SU-DHL-6 (cell line): ENCODE results near the gene AP3S1.

Experiments
- H2AFZ ChIP-seq: fragments of 200-600 bp; sonication (generic); 2 replicates; pipeline ENCODE4 v1.6.1; 2014; ENCODE audit warnings: low read depth, mild to moderate bottlenecking, moderate library complexity, mixed read lengths, antibody characterized with exemption, low read length; ENCODE audit not compliant: severe bottlenecking
- H3F3A ChIP-seq: fragments of 200-600 bp; shearing (Covaris generic); 2 replicates; pipeline ENCODE4 v1.6.0; 2016; ENCODE audit warnings: antibody characterized with exemption, mild to moderate bottlenecking; ENCODE audit not compliant: insufficient read depth
- H3K27ac ChIP-seq: fragments of 200-600 bp; sonication (generic); 2 replicates; pipeline ENCODE4 v1.5.1; 2016; ENCODE audit warnings: low read depth, mild to moderate bottlenecking, low read length, moderate library complexity, mixed read lengths
- H3K27me3 ChIP-seq: fragments of 200-600 bp; sonication (generic), shearing (Covaris generic); 2 replicates; pipeline ENCODE4 v1.6.0; 2014; ENCODE audit warnings: mild to moderate bottlenecking, low read length
- H3K36me3 ChIP-seq: fragments of 200-600 bp; sonication (generic); 2 replicates; pipeline ENCODE4 v1.6.1; 2014; ENCODE audit warnings: mild to moderate bottlenecking, low read length, mixed read lengths
- H3K4me2 ChIP-seq: fragments of 300-600, 200-600 bp; shearing (Covaris generic), sonication (generic); 2 replicates; pipeline ENCODE4 v1.6.0; 2014; ENCODE audit warnings: low read length, low read depth, mild to moderate bottlenecking; ENCODE audit not compliant: poor library complexity, severe bottlenecking
- H3K4me3 ChIP-seq: fragments of 200-600 bp; sonication (generic); 2 replicates; pipeline ENCODE4 v1.5.1; 2014; ENCODE audit warnings: antibody characterized with exemption, low read length, mild to moderate bottlenecking, mixed read lengths; ENCODE audit not compliant: insufficient read depth, poor library complexity, severe bottlenecking
- H3K79me2 ChIP-seq: fragments of 200-600 bp; sonication (generic); 2 replicates; pipeline ENCODE4 v1.6.1; 2014; ENCODE audit warnings: mild to moderate bottlenecking, low read length, moderate library complexity; ENCODE audit not compliant: insufficient read depth
- H3K9ac ChIP-seq: fragments of 200-600 bp; sonication (generic); 2 replicates; pipeline ENCODE4 v1.7.0; 2014; ENCODE audit warnings: mild to moderate bottlenecking, low read length
- H3K9me2 ChIP-seq: fragments of 200-600 bp; sonication (generic); replicated peaks from 2 replicates; pipeline ENCODE4 v1.6.1; 2014; ENCODE audit warnings: low read length; ENCODE audit not compliant: insufficient read depth
- H3K9me3 ChIP-seq: fragments of 200-600 bp; sonication (generic); 2 replicates; pipeline ENCODE4 v1.6.1; 2014; ENCODE audit warnings: low read length, mixed read lengths; ENCODE audit not compliant: insufficient read depth
- H4K20me1 ChIP-seq: fragments of 200-600 bp; sonication (generic); 2 replicates; pipeline ENCODE4 v1.6.1; 2014; ENCODE audit warnings: low read depth, mild to moderate bottlenecking, antibody characterized with exemption, low read length, moderate library complexity, mixed read lengths
- EZH2phosphoT487 ChIP-seq: fragments of 200-600 bp; sonication (generic), shearing (Covaris generic); conservative IDR thresholded peaks from 2 replicates; pipeline ENCODE4 v1.6.1; 2018; ENCODE audit warnings: mild to moderate bottlenecking, antibody characterized with exemption, low read length, moderate library complexity, mixed read lengths
- TF ChIP-seq, protein P1 (sequence below): fragments of 200-600 bp; sonication (generic); IDR thresholded peaks from one replicate; pipeline ENCODE4 v1.5.1; 2017; ENCODE audit warnings: antibody characterized with exemption, mild to moderate bottlenecking, low read length, moderate library complexity; ENCODE audit not compliant: insufficient read depth, poor library complexity, severe bottlenecking

The AP3S1 gene

DNA sequence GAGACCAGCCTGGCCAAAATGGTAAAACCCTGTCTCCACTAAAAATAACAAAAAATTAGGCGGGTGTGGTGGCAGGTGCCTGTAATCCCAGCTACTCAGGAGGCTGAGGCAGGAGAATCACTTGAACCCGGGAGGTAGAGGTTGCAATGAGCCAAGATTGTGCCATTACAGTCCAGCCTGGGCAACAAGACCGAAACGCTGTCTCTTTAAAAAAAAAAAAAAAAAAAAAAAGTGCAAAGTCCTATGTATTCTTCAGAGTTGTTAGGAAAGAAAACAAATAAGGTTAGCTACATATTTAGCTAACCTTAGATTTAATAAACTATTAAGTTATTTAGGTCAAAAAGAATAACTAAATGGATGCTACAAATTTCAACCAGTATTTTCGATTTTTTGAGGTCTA lies 11.8 kb upstream of the AP3S1 start:
- Histone ChIP-seq H2AFZ (no peak overlapping the region), H3K79me2 (no peaks in the 10 kb centered on the region), H3K27ac (no peak overlapping the region), H4K20me1 (peaks cover 7% of the 10 kb centered on the region; the same call in 1 of the 2 replicates), H3K4me3 (no peak overlapping the region), H3K9me2 (no peaks in the 10 kb centered on the region), H3K9me3 (no peaks in the 10 kb centered on the region), H3F3A (peaks cover 25% of the 10 kb centered on the region), H3K9ac (no peak overlapping the region), H3K27me3 (no peaks in the 10 kb centered on the region), H3K4me2 (no peak overlapping the region), H3K36me3 (peaks cover 64% of the 10 kb centered on the region)
- TF ChIP-seq, protein P1, sequence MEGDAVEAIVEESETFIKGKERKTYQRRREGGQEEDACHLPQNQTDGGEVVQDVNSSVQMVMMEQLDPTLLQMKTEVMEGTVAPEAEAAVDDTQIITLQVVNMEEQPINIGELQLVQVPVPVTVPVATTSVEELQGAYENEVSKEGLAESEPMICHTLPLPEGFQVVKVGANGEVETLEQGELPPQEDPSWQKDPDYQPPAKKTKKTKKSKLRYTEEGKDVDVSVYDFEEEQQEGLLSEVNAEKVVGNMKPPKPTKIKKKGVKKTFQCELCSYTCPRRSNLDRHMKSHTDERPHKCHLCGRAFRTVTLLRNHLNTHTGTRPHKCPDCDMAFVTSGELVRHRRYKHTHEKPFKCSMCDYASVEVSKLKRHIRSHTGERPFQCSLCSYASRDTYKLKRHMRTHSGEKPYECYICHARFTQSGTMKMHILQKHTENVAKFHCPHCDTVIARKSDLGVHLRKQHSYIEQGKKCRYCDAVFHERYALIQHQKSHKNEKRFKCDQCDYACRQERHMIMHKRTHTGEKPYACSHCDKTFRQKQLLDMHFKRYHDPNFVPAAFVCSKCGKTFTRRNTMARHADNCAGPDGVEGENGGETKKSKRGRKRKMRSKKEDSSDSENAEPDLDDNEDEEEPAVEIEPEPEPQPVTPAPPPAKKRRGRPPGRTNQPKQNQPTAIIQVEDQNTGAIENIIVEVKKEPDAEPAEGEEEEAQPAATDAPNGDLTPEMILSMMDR, result no peak
- no peak for TF ChIP-seq EZH2phosphoT487

DNA sequence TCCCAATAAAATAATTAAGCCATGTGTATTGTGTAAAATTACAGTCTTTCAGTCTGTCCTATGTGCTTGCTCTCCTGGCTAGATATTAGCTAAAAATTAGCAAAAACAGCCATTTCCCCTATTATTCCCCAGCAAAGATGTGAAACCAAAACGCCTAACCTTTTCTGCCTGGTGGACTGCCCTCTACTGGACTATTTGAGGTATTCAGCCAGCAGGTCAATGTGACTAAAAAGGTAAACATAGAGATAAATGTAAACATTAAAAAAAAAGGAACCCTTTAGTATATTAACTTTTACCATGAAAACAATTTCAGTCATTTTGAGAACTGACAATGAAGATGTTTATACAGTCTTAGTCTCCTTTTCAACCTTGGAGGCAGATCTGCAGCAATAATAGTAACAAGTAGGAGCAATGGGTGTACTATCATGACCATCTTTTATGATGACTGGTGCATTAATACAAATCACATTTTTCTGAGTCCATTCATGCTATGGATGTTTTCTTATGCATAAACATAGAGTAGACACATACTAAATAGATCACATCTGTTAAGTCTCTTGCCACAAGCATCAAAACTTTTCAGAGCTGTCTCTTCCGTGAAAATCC lies 10.5 kb upstream of the AP3S1 start:
- Histone ChIP-seq H3K9me3 (no peaks in the 10 kb centered on the region), H3K9me2 (no peaks in the 10 kb centered on the region), H3K9ac (no peak overlapping the region), H3K4me2 (no peak overlapping the region), H4K20me1 (peaks cover 7% of the 10 kb centered on the region; the same call in 1 of the 2 replicates), H3K27me3 (no peaks in the 10 kb centered on the region), H3F3A (peaks cover 25% of the 10 kb centered on the region), H3K4me3 (no peak overlapping the region), H3K36me3 (peaks cover 77% of the 10 kb centered on the region), H2AFZ (no peak overlapping the region), H3K27ac (no peak overlapping the region), H3K79me2 (no peaks in the 10 kb centered on the region)
- no peak for TF ChIP-seq EZH2phosphoT487
- TF ChIP-seq, protein P1, result peak; percentile 80

DNA sequence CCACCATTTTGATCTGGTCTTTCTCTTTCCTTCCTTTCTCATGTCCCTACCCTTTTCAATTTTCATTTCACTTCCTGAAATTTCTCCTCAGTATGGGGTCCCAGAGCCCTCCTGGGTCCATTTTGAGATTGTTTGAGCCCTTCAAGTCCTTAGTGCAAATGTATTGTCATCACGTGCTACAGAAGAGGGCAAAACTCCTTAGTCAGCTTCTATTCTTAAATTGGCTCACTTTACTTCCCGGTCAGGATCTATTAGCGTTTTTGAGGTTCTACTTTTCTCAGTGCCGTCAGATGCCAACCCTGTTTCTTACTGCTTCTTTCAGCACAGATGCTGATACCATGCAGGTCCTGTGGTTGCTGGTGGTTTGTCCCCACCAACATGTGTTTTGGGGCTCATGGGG lies 6.3 kb upstream of the AP3S1 start:
- Histone ChIP-seq H3K4me2 (no peak overlapping the region), H3K79me2 (peaks cover 37% of the 10 kb centered on the region), H3K27ac (no peak overlapping the region), H3K4me3 (no peak overlapping the region), H3F3A (peaks cover 29% of the 10 kb centered on the region), H2AFZ (no peak overlapping the region), H3K9me2 (no peaks in the 10 kb centered on the region), H4K20me1 (peaks cover 21% of the 10 kb centered on the region), H3K9ac (no peak overlapping the region), H3K36me3 (peaks cover 76% of the 10 kb centered on the region), H3K27me3 (no peaks in the 10 kb centered on the region), H3K9me3 (no peaks in the 10 kb centered on the region)
- TF ChIP-seq, protein P1, result no peak
- TF ChIP-seq EZH2phosphoT487, result no peak
